ENCODE data around the gene PDZRN3.

The PDZRN3 gene

GRCh38 chr3:73623346-73623745 is 1.4 kb downstream of the PDZRN3 start:
- no peak for DNase-seq (ENCODE audit: low read depth, low spot score)

- DNase-seq (ENCODE audit: low read depth, low spot score), result no peak
Observed at GRCh38 chr3:73622091-73622805, 2.5 kb downstream of the PDZRN3 start.

- DNase-seq (ENCODE audit: low read depth, low spot score), result no peak
Observed at GRCh38 chr3:73621388-73621787, 3.4 kb downstream of the PDZRN3 start.

- no peak for DNase-seq (ENCODE audit: low read depth, low spot score)
Observed at GRCh38 chr3:73618461-73618860, 6.3 kb downstream of the PDZRN3 start.

GRCh38 chr3:73616056-73616455 is 8.7 kb downstream of the PDZRN3 start:
- DNase-seq (ENCODE audit: low read depth, low spot score), result no peak

GRCh38 chr3:73614419-73614818 is 10.3 kb downstream of the PDZRN3 start:
- no peak for DNase-seq (ENCODE audit: low read depth, low spot score)

- DNase-seq (ENCODE audit: low read depth, low spot score), result no peak
Observed at GRCh38 chr3:73611176-73611575, 13.6 kb downstream of the PDZRN3 start.

GRCh38 chr3:73610493-73610892 is 14.2 kb downstream of the PDZRN3 start:
- DNase-seq (ENCODE audit: low read depth, low spot score), result no peak

- no peak for DNase-seq (ENCODE audit: low read depth, low spot score)
Observed at GRCh38 chr3:73609655-73610054, 15.1 kb downstream of the PDZRN3 start.

- DNase-seq (ENCODE audit: low read depth, low spot score), result no peak
Observed at GRCh38 chr3:73609315-73609641, 15.5 kb downstream of the PDZRN3 start.

GRCh38 chr3:73608456-73609314 is 16.1 kb downstream of the PDZRN3 start:
- DNase-seq (ENCODE audit: low read depth, low spot score), result no peak

- DNase-seq (ENCODE audit: low read depth, low spot score), result no peak
Observed at GRCh38 chr3:73605861-73606260, 18.9 kb downstream of the PDZRN3 start.

- no peak for DNase-seq (ENCODE audit: low read depth, low spot score)
Observed at GRCh38 chr3:73605412-73605811, 19.3 kb downstream of the PDZRN3 start.

- DNase-seq (ENCODE audit: low read depth, low spot score), result no peak
Observed at GRCh38 chr3:73604451-73604850, 20.3 kb downstream of the PDZRN3 start.

- DNase-seq (ENCODE audit: low read depth, low spot score), result no peak
Observed at GRCh38 chr3:73603762-73604171, 21.0 kb downstream of the PDZRN3 start.

GRCh38 chr3:73602170-73602569 is 22.6 kb downstream of the PDZRN3 start:
- DNase-seq (ENCODE audit: low read depth, low spot score), result no peak

GRCh38 chr3:73601481-73601880 is 23.3 kb downstream of the PDZRN3 start:
- DNase-seq (ENCODE audit: low read depth, low spot score), result no peak

GRCh38 chr3:73601011-73601410 is 23.7 kb downstream of the PDZRN3 start:
- DNase-seq (ENCODE audit: low read depth, low spot score), result no peak

- DNase-seq (ENCODE audit: low read depth, low spot score), result no peak
Observed at GRCh38 chr3:73600293-73600938, 24.3 kb downstream of the PDZRN3 start.

- no peak for DNase-seq (ENCODE audit: low read depth, low spot score)
Observed at GRCh38 chr3:73599605-73600004, 25.1 kb downstream of the PDZRN3 start.

GRCh38 chr3:73597476-73597875 is 27.3 kb downstream of the PDZRN3 start:
- no peak for DNase-seq (ENCODE audit: low read depth, low spot score)
